Measurements from ENCODE around the gene TTC22. TPM values are rescaled to one million over a fixed set of nuclear protein-coding genes. Genes with fewer than 3 reads are reported as not detected.
A peak's percentile ranks its signal among the peaks of the same experiment; 100 is the strongest.

TTC22 gene
- total RNA-seq, 1 experiment from 2014 or later = not detected

DNA sequence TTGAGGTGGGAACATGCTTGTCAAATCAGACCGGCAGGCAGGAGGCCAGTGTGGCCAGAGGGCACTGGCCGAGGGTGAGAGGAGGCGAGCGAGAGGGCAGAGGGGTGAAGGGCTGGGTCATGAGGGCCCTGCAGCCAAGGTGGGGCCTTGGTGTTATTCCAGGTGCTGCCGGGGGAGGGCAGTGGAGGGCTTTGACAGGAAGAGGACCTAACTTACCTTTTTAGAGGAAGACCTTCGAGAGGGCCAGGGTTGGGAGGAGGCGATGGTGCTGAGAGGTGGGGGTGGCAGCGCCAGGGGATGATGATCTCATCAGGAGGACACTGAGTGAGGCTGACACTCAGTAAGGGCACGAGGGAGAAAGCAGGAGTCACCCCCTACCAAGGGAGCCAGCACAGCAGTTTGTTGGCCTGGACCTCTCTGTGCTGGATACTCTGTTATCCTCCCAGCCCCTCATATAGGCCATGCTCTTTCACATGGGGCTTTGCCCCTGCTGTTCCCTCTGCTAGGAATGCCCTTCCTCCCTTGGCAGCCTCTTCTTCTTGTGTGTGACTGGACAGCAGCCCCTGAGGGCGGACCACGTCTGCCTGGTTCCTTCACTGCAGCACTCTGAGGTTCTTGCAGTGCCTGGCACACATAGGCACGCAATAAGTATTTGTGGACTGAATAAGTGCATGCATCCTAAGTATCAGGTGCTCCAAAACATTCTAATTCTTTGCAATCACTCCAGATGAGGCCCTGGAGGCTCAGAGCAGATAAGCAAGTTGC is 7.5 kb upstream of the TTC22 start:
- no peaks in the 10 kb centered on the region for H3K36me3 ChIP-seq
- H3K27me3 ChIP-seq (replicated peaks) = no peaks in the 10 kb centered on the region
- H3K27ac ChIP-seq = no peak overlapping the region
- no peak overlapping the region for H3K4me3 ChIP-seq
- peaks cover 6% of the 10 kb centered on the region for H3K4me1 ChIP-seq (replicated peaks)
- H3K9me3 ChIP-seq (replicated peaks) = no peaks in the 10 kb centered on the region
- DNase-seq (ENCODE audit: low read depth in 1 of 2, low spot score in 2 of 2) = peak in 1 of 2 experiments; percentile 40

DNA sequence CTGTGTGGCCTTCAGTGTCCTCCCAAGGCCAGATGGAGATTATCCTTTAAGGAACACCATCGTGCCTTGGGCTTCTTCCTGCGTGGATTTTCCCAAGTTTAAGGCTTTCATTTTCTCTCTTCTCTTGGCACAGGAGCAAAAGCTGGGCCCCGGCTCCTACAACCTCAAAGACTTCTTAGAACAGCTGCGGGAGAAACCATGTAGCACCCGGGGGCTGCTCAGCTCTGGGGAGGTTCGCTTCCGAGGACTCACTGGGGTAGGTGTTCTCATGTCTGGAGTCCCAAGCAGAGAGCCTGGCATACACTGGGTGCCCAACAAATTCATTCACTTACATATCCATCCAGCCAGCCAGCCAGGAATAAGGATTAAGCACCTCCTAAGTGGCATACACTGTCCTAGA is 6.6 kb upstream of the TTC22 start:
- peaks cover 6% of the 10 kb centered on the region for H3K4me1 ChIP-seq (replicated peaks)
- H3K9me3 ChIP-seq (replicated peaks) = no peaks in the 10 kb centered on the region
- peak in 1 of 2 experiments; percentile 36 for DNase-seq (ENCODE audit: low read depth in 1 of 2, low spot score in 2 of 2)
- H3K36me3 ChIP-seq = no peaks in the 10 kb centered on the region
- H3K27me3 ChIP-seq (replicated peaks) = no peaks in the 10 kb centered on the region
- H3K4me3 ChIP-seq = no peak overlapping the region
- no peak overlapping the region for H3K27ac ChIP-seq

GRCh38 chr1:54806931-54807611 is 5.9 kb upstream of the TTC22 start:
- peak in 1 of 2 experiments; percentile 59 for DNase-seq (ENCODE audit: low read depth in 1 of 2, low spot score in 2 of 2)
- H3K36me3 ChIP-seq = no peaks in the 10 kb centered on the region
- no peak overlapping the region for H3K27ac ChIP-seq
- H3K4me3 ChIP-seq = no peak overlapping the region
- H3K4me1 ChIP-seq (replicated peaks) = peaks cover 6% of the 10 kb centered on the region
- H3K9me3 ChIP-seq (replicated peaks) = no peaks in the 10 kb centered on the region
- peaks cover under 1% of the 10 kb centered on the region; the same call in 1 of the 2 replicates for H3K27me3 ChIP-seq (replicated peaks)

- Histone ChIP-seq H3K4me1 (replicated peaks) (peaks cover 9% of the 10 kb centered on the region), H3K27me3 (replicated peaks) (peaks cover 11% of the 10 kb centered on the region), H3K27ac (no peak overlapping the region), H3K9me3 (replicated peaks) (no peaks in the 10 kb centered on the region), H3K4me3 (no peak overlapping the region), H3K36me3 (no peaks in the 10 kb centered on the region)
- no peak for DNase-seq (ENCODE audit: low read depth in 1 of 2, low spot score in 2 of 2)
These were observed 4.9 kb upstream of the TTC22 start for GRCh38 chr1:54805981-54806381.

DNA sequence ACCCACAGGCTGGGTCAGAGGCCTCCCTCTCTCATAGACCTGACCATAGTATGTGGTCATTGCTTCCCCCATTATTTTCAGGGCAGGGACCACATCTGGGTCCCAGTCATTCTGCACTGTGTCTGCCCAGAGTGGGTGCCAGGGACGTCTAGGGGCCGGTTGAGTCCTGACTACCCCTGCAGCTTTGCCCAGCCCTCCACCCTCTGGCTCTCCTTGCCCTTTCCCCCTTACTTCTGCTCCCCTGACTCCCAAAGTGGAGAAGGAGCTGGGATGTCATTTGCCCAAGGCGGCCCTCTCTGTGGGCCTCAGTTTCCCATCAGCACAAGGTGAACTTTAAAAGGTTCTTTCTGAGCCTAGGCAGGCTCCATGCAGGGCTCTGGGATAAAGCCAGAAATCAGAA is 4.3 kb upstream of the TTC22 start:
- no peaks in the 10 kb centered on the region for H3K9me3 ChIP-seq (replicated peaks)

GRCh38 chr1:54804471-54805132 is 3.5 kb upstream of the TTC22 start:
- no peak overlapping the region for H3K27ac ChIP-seq

More for the DNA sequence above, 4.3 kb upstream of the TTC22 start:
- H3K36me3 ChIP-seq = no peaks in the 10 kb centered on the region
- H3K4me1 ChIP-seq (replicated peaks) = peaks cover 10% of the 10 kb centered on the region
- no peak overlapping the region for H3K4me3 ChIP-seq
- no peak overlapping the region for H3K27ac ChIP-seq
- DNase-seq (ENCODE audit: low read depth in 1 of 2, low spot score in 2 of 2) = no peak
- H3K27me3 ChIP-seq (replicated peaks) = peaks cover 17% of the 10 kb centered on the region

GRCh38 chr1:54803761-54804470 is 2.8 kb upstream of the TTC22 start:
- H3K4me1 ChIP-seq (replicated peaks) = peaks cover 10% of the 10 kb centered on the region
- H3K27me3 ChIP-seq (replicated peaks) = peaks cover 24% of the 10 kb centered on the region
- no peaks in the 10 kb centered on the region for H3K9me3 ChIP-seq (replicated peaks)
- H3K27ac ChIP-seq = no peak overlapping the region
- no peak for DNase-seq (ENCODE audit: low read depth in 1 of 2, low spot score in 2 of 2)
- no peak overlapping the region for H3K4me3 ChIP-seq
- no peaks in the 10 kb centered on the region for H3K36me3 ChIP-seq

More at GRCh38 chr1:54804471-54805132, 3.5 kb upstream of the TTC22 start:
- Histone ChIP-seq H3K4me3 (no peak overlapping the region), H3K4me1 (replicated peaks) (peaks cover 10% of the 10 kb centered on the region), H3K9me3 (replicated peaks) (no peaks in the 10 kb centered on the region), H3K36me3 (no peaks in the 10 kb centered on the region), H3K27me3 (replicated peaks) (peaks cover 21% of the 10 kb centered on the region)
- no peak for DNase-seq (ENCODE audit: low read depth in 1 of 2, low spot score in 2 of 2)

DNA sequence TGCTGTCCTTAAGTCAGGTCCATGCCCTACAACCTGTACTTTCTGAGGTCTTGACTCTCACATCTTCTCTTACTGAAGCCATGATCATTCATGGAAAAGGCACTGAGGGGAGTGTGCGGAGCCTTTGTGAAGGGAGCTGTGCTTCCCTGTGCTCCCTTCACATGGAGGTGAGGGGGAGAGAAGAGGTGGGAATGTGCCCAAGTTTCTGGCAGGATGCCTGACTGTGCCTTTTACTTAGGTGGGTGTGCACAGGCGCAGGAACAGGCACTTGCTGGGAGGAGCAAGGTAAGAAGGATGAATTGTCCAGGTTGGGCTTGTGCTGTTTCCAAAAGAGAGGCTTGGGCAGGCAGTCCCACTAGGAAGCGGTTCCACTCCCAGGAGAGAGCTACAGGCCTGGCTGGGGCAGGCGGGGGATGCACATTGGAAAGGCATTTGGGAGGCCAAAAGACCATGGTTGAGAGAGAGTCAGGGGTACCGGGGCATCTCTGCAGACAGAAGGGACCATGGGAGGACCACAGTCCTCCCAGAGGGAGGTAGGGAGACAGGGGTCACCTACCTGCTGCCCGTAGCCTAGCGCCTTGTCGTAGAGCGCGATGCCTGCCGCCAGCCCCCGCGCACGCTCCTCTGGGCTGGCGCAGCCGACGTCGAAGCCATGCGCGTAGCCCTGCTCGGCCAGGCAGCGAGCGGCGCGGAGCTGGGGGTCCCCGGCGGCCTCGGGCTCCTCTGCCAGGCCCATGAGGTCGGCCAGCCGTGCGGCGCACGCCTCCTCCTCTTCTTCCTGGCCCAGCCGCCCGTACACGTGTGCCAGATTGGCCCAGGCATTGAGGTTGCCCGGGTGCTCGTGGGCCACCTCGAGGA is 853 bp downstream of the TTC22 start:
- H3K36me3 ChIP-seq = no peaks in the 10 kb centered on the region
- H3K27ac ChIP-seq = no peak overlapping the region
- H3K4me3 ChIP-seq = no peak overlapping the region
- no peaks in the 10 kb centered on the region for H3K9me3 ChIP-seq (replicated peaks)
- peaks cover 4% of the 10 kb centered on the region; the same call in 1 of the 2 replicates for H3K4me1 ChIP-seq (replicated peaks)
- no peak for DNase-seq (ENCODE audit: low read depth in 1 of 2, low spot score in 2 of 2)
- H3K27me3 ChIP-seq (replicated peaks) = peaks cover 32% of the 10 kb centered on the region

- no peak for DNase-seq (ENCODE audit: low read depth in 1 of 2, low spot score in 2 of 2)
- H3K27ac ChIP-seq = no peak overlapping the region
- H3K27me3 ChIP-seq (replicated peaks) = peaks cover 34% of the 10 kb centered on the region
- H3K4me3 ChIP-seq = no peak overlapping the region
- H3K9me3 ChIP-seq (replicated peaks) = no peaks in the 10 kb centered on the region
- peaks cover 4% of the 10 kb centered on the region; the same call in 1 of the 2 replicates for H3K4me1 ChIP-seq (replicated peaks)
- no peaks in the 10 kb centered on the region for H3K36me3 ChIP-seq
These were observed 2.1 kb downstream of the TTC22 start for GRCh38 chr1:54798769-54799641.

GRCh38 chr1:54798206-54798605 is 2.9 kb downstream of the TTC22 start:
- H3K4me3 ChIP-seq = no peak overlapping the region
- H3K27ac ChIP-seq = no peak overlapping the region
- H3K4me1 ChIP-seq (replicated peaks) = peaks cover 4% of the 10 kb centered on the region; the same call in 1 of the 2 replicates
- DNase-seq (ENCODE audit: low read depth in 1 of 2, low spot score in 2 of 2) = no peak
- no peaks in the 10 kb centered on the region for H3K36me3 ChIP-seq
- peaks cover 38% of the 10 kb centered on the region for H3K27me3 ChIP-seq (replicated peaks)
- no peaks in the 10 kb centered on the region for H3K9me3 ChIP-seq (replicated peaks)

- Histone ChIP-seq H3K27me3 (replicated peaks) (peaks cover 36% of the 10 kb centered on the region), H3K36me3 (no peaks in the 10 kb centered on the region), H3K4me1 (replicated peaks) (peaks cover 4% of the 10 kb centered on the region; the same call in 1 of the 2 replicates), H3K9me3 (replicated peaks) (peaks cover 5% of the 10 kb centered on the region; the same call in 1 of the 2 replicates), H3K4me3 (no peak overlapping the region), H3K27ac (no peak overlapping the region)
- DNase-seq (ENCODE audit: low read depth in 1 of 2, low spot score in 2 of 2) = no peak
These were observed 4.2 kb downstream of the TTC22 start for GRCh38 chr1:54796902-54797301.

All from SJSA1 (cell line).